Coronary artery (tissue), 2 donors: ENCODE measurements around the gene MTMR4.

Experiments
- DNase-seq: peaks from one replicate; pipeline ENCODE4 v3.0.0-alpha.2; 2017; ENCODE audit warnings: low spot score
- H3K27ac ChIP-seq, 2 donors: fragments of 200-600 bp; sonication (generic); one replicate each; pipeline ENCODE4 v1.5.1; 2016 to 2019
- H3K4me3 ChIP-seq: fragments of 200-600 bp; sonication (generic); 2 replicates; pipeline ENCODE4 v1.5.1; 2016; ENCODE audit warnings: mild to moderate bottlenecking, moderate library complexity
- TF ChIP-seq, protein P1 (sequence below): fragments of 200-600 bp; sonication (generic); IDR thresholded peaks from one replicate; pipeline ENCODE4 v1.5.1; 2019; ENCODE audit warnings: antibody characterized with exemption

Gene MTMR4

GRCh38 chr17:58447039-58447975 lies 67.1 kb downstream of the MTMR4 start:
- H3K27ac ChIP-seq, result no peak overlapping the region
- TF ChIP-seq, protein P1, sequence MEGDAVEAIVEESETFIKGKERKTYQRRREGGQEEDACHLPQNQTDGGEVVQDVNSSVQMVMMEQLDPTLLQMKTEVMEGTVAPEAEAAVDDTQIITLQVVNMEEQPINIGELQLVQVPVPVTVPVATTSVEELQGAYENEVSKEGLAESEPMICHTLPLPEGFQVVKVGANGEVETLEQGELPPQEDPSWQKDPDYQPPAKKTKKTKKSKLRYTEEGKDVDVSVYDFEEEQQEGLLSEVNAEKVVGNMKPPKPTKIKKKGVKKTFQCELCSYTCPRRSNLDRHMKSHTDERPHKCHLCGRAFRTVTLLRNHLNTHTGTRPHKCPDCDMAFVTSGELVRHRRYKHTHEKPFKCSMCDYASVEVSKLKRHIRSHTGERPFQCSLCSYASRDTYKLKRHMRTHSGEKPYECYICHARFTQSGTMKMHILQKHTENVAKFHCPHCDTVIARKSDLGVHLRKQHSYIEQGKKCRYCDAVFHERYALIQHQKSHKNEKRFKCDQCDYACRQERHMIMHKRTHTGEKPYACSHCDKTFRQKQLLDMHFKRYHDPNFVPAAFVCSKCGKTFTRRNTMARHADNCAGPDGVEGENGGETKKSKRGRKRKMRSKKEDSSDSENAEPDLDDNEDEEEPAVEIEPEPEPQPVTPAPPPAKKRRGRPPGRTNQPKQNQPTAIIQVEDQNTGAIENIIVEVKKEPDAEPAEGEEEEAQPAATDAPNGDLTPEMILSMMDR, result no peak
- no peak for DNase-seq
- no peak overlapping the region for H3K4me3 ChIP-seq

DNA sequence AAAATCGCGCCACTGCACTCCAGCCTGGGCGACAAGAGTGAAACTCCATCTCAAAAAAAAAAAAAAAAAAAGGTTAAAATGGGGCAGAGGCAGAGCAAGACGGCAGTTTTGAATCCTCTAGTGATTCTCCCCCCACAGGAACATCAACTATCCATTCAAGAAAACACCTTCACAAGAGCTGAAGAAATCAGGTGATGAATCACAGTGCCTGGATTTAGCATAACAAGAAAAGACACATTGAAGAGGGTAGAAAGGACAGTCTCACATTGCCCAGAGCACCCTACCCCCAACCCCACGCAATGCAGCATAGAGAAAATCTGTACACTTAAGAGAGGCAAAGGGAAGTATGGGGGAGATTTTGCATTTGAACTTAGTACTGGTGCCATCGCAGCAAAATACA lies 68.4 kb downstream of the MTMR4 start:
- DNase-seq, result no peak
- no peak overlapping the region for H3K4me3 ChIP-seq
- no peak overlapping the region for H3K27ac ChIP-seq
- TF ChIP-seq, protein P1, result no peak
